Measurements from ENCODE around the gene SLC26A1.
"Not testable (repeated sequence)": the region's sequence is repeated elsewhere in the genome, so short reads cannot be mapped to it uniquely, and the experiment has no call there.

Gene SLC26A1

DNA sequence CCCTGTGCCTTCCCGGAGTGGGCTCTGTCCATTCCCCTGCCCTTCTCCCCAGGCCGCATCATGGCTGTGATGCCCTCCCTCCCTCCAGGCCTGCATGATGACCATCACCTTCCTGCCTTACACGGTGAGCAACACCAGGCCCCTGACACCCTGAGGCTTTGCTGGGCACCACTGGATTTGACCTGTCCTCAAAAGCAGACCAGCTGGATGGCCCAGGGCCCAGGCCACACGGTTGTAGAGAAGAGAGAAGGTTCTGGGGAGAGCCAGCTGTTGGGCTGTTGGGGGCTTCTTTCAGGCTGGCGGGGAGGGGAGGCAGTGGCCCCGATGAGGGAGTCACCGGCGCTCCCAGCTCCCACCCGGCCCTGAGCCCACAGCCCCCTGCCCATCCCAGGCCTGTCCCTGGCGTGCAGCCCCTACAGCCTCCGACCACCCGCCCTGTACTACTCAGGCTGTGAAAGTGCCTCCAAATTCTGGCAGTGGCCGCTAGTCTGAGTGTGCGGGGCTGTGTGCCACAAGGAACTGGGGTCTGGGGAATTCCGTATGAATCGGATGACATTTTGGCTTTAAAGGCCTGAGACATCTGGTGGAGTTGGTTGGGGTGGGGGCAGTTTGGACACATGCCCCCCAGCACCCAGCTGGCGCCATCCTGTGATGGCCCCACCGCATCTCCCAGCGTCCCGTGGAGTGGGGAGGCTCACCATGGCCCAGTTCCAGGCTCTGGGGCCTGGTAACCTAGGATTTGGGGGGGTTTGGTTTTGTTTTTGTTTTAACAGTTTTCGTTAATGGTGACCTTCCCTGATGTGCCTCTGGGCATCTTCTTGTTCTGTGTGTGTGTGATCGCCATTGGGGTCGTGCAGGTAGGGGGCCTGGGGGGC is 41.4 kb downstream of the SLC26A1 start:
- DNase-seq: no peak

DNA sequence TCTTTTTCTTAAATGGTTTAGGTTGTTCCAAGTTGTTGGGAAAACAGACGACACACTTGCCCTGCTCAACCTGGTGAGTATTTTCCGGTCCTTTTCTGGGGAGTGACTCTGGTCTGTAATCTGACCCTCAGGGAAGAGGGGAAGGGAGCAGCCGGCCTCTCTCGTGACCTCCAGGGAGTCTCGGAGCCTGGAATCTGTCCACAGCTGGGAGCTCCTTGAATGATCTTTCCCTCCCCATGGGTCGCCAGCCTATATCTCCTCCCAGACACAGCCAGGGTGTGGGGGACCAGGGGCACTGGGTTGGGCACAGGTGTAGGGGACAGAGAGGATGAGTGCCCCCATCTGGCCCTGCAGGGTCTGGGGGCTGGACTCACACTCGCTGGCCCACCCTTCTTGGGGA is 42.0 kb downstream of the SLC26A1 start:
- DNase-seq: no peak

DNA sequence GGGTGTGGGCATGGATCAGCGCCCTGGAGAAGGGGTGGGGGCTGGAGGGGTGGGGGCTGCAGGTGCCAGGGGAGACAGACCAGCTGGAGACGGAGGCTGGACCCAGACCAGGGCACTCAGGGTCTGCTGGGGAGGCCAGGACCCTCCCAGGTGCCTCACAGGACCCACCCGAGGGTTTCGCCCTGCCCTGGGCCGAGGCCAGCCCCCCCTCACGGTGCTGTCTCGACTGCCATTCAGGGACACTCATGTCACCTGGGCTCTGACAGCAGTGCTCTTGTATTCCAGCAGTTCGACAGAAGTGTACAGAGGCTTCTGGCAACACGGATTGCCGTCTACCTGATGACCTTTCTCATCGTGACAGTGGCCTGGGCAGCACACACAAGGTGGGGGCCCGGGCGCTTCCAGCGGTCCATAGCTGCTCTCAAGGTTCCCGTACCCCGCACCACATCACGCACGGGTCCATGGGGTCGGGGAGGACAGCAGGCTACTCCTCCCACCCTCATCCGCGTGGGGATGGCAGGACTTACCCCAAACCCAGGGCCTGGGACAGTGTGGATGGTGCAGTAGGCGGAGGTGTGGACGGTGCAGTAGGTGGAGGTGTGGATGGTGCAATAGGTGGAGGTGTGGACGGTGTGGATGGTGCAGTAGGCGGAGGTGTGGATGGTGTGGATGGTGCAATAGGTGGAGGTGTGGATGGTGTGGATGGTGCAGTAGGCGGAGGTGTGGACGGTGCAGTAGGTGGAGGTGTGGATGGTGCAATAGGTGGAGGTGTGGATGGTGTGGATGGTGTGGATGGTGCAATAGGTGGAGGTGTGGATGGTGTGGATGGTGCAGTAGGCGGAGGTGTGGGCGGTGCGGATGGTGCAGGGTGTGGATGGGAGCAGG is 42.8 kb downstream of the SLC26A1 start:
- no peak for DNase-seq

DNA sequence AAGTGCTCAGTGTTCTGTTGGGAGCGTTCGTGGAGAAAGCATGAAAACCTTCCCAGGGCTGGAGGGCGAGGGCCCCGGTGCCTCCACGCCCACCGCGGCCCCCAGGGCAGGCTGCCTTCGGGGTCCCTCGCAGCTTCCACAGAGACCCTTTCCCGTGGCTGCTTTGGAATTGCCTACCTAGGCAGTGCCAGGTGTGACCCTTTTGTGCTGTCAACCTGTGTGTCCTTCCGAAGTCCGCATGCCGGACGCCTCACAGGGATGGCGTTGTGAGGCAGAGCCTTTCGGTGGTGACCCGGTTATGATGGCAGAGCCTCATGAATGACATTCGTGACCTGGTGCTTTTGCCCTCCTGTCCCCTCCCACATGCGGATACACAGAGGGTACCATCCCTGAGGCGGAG is 43.5 kb downstream of the SLC26A1 start:
- no peak for DNase-seq

DNA sequence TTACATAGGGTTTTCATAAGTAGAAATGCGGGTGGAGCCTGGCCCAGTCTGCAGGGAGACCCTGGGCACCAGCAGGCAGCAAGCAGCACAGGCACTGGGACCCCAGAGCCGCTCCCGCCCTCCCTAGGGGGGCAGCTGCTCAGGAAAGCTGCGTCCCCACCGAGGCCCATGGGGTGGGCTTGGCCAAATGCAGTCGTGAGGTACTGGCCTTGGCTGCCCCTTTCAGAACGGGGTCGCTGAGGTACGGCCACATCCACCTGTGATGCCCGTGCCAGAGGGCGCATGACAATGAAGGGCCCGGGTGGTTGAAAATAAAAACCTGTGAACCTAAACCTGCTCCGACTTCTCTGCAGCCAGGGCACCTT is 44.3 kb downstream of the SLC26A1 start:
- DNase-seq: no peak

DNA sequence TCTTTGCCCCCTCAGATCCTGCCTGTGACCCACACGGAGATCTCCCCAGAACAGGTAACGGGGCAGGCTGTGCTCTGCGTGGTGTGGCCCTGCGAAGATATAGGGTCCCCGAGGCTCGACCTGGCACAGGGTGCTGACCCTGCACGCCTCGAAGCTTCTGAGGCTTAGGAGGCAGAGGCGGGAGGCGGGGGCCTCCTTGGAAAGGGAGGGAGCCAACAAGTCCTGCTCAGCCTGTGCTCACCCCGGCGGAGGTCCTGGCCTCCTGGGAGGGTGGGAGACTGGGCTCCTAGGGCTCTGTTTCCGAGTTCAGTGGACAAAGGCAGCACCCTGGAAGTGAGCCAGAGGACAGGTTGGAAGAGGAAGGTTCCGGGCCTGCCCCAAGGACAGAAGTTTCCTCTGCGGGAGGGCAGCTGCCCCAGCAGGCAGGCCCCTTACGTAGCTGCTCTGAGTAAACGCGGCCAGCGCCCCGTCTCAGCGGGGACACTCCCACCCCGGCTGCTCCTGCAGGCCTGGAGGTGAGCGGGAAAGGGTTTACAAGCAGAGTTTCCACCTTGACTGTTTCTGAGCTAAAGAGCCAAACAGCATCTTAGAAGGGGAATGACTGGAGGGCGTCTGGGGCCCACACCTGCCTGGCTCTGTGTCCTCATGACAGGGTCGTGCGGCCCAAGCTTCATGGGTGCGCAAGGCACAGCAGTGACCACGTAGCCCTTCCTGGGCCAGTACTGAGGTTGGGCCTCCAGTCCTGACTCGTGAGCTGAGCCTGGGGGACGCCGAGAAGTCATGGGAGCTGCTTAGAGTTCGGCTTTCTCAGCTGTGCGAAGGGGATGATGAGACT is 44.9 kb downstream of the SLC26A1 start:
- DNase-seq: no peak

DNA sequence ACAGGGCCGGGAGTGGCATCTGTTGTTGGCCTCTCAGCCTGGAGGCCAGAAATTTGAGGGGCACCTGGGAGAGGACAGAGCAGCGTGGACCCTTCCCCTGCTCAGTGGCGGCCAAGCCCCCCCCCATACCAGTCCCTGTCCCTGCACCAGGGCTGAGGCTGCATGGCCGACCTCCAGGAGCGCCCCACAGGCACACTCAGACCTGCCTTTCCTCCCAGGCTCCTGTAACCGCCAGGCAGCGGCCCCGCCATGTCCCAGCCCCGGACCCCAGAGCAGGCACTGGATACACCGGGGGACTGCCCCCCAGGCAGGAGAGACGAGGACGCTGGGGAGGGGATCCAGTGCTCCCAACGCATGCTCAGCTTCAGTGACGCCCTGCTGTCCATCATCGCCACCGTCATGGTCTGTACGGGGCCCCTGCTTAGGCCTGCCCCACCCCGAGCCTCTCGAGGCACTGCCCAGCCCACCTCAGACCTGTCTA is 45.7 kb downstream of the SLC26A1 start:
- no peak for DNase-seq

DNA sequence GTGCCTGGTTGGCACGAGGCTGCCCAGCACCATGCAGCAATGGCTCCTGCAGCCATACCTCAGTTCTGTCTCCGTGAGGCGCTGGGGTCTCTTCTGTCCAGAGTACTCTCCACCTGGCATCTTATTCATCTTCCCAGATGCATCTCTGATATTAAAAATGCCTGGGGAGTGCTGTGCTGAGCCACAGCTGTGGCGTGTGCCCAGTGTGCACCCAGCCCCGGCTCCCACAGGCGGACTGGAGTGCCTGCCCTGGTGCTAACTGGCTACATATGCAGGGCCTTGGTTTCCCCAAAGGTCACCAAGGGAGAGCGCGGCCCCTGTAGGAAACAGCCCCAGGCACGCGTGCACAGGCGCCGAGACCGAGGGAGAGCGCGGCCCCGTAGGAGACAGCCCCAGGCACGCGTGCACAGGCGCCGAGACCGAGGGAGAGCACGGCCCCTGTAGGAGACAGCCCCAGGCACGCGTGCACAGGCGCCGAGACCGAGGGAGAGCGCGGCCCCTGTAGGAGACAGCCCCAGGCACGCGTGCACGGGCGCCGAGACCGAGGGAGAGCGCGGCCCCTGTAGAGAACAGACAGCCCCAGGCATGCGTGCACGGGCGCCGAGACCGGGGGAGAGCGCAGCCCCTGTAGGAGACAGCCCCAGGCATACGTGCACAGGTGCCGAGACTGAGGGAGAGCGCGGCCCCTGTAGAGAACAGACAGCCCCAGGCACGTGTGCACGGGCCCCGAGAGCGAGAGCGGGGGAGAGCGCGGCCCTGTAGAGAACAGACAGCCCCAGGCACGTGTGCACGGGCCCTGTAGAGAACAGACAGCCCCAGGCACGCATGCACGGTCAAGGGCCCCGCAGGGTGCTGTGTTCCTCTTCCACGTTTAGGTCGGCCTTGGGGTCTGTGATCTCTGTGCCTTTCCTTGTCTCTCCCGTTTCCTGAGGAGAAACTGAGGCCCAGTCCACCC is 46.4 kb downstream of the SLC26A1 start:
- DNase-seq: no peak

DNA sequence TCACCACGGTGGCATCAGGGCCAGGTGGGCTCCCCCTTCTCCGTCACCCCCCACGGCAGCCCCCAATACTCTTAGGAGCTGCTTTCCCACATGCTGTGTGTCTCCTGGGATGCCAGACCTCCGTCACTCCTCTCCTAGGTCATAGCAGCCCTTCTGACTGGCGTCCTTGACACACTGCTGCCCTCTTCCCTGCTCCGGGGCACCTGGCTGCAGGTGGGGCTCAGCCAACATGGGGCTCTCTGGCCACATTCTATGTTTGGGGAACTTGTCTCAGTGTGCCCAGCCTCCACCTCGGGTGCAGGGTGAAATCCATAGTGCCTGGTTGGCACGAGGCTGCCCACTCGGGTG is 47.1 kb downstream of the SLC26A1 start:
- DNase-seq: no peak

DNA sequence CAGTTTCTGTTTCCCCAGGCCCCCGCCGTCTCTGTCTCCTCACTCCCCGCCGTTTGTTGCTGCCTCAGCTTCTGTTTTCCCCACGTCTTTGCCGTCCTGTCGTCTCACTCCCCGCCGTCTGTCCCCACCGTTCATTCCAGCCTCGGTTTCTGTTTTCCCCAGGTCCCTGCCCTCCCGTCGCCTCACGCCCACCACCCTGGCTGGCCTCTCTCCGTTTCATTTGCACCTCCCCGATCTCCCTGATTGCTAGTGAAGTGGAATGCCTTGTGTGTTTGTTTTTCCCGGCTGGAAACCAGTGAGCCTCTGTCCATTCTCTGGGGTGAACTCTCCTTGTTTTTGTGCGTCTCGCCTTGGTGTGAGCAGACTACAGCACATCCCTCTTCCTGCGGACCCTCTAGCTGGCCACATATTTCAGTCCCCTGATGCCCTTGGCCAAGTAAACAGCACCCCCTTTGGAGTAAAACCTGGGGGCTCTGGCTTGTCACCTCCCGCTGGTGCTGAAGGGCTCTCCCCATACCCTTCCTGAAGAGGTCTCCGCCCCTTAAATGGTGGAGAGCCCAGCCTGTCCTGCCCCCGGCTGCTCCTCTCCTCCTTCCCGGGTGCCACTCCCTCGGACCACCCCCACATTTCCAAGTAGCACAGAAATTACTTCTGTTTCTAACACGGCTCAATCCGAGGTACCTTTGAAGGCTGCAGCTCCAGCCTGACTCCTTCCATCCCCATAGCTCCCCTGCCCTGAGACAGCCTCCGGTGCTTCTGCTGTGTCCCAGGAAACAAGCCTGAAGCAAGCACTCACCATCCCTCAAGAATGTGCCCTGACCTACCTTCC is 47.7 kb downstream of the SLC26A1 start:
- no peak for DNase-seq

DNA sequence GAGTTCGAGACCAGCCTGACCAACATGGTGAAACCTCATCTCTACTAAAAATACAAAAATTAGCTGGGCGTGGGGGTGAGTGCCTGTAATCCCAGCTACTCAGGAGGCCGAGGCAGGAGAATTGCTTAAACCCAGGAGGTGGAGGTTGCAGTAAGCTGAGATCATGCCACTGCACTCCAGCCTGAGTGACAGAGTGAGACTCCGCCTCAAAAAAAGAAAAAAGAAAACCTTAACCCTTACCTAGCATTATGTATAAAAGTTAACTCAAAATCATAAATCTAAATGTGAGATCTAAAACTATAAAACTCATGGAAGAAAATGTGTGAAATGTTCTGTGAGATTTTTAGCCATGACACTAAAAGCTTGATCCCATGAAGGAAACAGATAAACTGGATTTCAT is 53.7 kb downstream of the SLC26A1 start:
- DNase-seq: not testable (repeated sequence)
